Effector memory CD4-positive, alpha-beta T cell (primary cell): ENCODE results near the gene RASAL2.
"Not testable (repeated sequence)": the region's sequence is repeated elsewhere in the genome, so short reads cannot be mapped to it uniquely, and the experiment has no call there.

Experiments used
- DNase-seq, 3 donors: peaks; one replicate each; pipeline ENCODE4 v3.0.0-alpha.2; 2020
- H3K27ac ChIP-seq: 2 replicates; pipeline ENCODE4 v1.7.0; 2013; ENCODE audit warnings: mild to moderate bottlenecking, low read length, moderate library complexity; ENCODE audit not compliant: insufficient read depth, poor library complexity, severe bottlenecking
- H3K27me3 ChIP-seq: replicated peaks from 2 replicates; pipeline ENCODE4 v1.7.0; 2013; ENCODE audit warnings: mild to moderate bottlenecking, low read length; ENCODE audit not compliant: insufficient read depth, control insufficient read depth, poor library complexity, severe bottlenecking
- H3K36me3 ChIP-seq: 2 replicates; pipeline ENCODE4 v1.7.0; 2013; ENCODE audit warnings: mild to moderate bottlenecking, low read length, moderate library complexity; ENCODE audit not compliant: control insufficient read depth, insufficient read depth
- H3K4me1 ChIP-seq: 2 replicates; pipeline ENCODE4 v1.7.0; 2013; ENCODE audit warnings: low read length, mild to moderate bottlenecking; ENCODE audit not compliant: control insufficient read depth, insufficient read depth, poor library complexity, severe bottlenecking
- H3K4me3 ChIP-seq: 2 replicates; pipeline ENCODE4 v1.7.0; 2013; ENCODE audit warnings: low read length, low read depth, mild to moderate bottlenecking; ENCODE audit not compliant: insufficient read depth, poor library complexity, severe bottlenecking
- H3K9me3 ChIP-seq: 2 replicates; pipeline ENCODE4 v1.7.0; 2013; ENCODE audit warnings: mild to moderate bottlenecking, low read length, moderate library complexity; ENCODE audit not compliant: control insufficient read depth

The RASAL2 gene

DNA sequence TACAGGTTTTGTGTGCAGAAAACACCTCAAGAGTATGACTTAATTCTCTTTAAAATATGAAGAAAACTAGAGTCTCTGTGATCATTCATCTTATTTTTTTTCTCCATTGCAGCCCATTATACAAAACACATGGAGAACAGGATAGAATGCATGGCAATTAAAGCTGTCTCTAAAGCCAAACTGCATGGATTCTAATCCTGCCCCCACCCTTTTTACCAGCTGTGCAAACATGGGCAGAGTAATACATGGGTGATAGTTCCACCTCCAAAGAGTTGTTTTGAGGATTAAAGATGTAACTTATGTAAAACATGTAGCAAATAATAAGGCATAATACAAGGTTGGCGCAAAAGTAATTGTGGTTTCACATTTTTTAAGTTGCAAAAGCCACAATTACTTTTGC lies 288.5 kb downstream of the RASAL2 start:
- Histone ChIP-seq H3K27me3 (no peaks in the 10 kb centered on the region), H3K4me1 (no peaks in the 10 kb centered on the region), H3K27ac (no peak overlapping the region), H3K4me3 (no peak overlapping the region), H3K36me3 (no peaks in the 10 kb centered on the region), H3K9me3 (no peaks in the 10 kb centered on the region)
- DNase-seq: no peak

DNA sequence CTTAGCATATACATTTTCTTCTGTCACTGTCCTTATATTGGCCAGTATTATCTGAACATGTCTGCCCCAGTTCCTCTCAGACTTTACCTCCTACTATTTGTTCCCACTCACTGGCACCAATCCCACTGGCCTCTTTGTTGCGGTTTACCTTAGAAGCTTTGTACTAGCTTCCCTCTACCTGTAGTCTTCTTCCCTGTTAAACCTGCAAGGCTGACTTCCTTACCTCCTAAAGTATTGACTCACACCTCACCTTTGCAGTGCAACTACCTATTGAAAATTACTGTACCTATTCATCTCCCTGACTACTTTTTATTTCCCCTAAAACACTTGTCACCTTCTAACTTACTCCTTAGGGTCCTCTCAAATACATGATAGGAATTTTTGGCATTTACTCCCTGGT lies 291.8 kb downstream of the RASAL2 start:
- H3K4me1 ChIP-seq: no peaks in the 10 kb centered on the region
- no peak overlapping the region for H3K4me3 ChIP-seq
- H3K27me3 ChIP-seq: no peaks in the 10 kb centered on the region
- H3K27ac ChIP-seq: no peak overlapping the region
- H3K36me3 ChIP-seq: no peaks in the 10 kb centered on the region
- no peak for DNase-seq
- no peaks in the 10 kb centered on the region for H3K9me3 ChIP-seq

GRCh38 chr1:178388418-178389145 lies 294.7 kb downstream of the RASAL2 start:
- Histone ChIP-seq H3K9me3 (no peaks in the 10 kb centered on the region), H3K4me1 (no peaks in the 10 kb centered on the region), H3K27ac (no peak overlapping the region), H3K4me3 (no peak overlapping the region), H3K27me3 (no peaks in the 10 kb centered on the region), H3K36me3 (no peaks in the 10 kb centered on the region)
- no peak for DNase-seq

DNA sequence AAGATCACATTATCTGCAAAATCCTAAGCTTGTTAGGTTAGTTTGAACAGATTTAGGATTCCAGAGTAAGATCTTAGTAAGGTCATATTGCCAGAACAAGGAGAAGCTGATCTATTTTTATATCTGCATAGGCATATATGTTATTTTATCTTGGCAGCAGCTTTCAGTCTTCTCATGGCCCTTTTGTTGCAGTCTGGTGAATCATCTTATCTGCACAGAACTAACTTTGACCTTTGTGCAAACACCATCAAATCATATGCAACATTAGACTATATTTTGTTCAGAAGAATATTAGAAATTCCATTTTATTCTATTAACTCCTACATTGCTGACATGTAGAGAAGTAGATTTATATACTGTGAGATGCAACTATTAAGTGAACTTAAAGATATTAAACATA lies 295.5 kb downstream of the RASAL2 start:
- Histone ChIP-seq H3K9me3 (no peaks in the 10 kb centered on the region), H3K36me3 (no peaks in the 10 kb centered on the region), H3K4me1 (no peaks in the 10 kb centered on the region), H3K4me3 (no peak overlapping the region), H3K27ac (no peak overlapping the region), H3K27me3 (no peaks in the 10 kb centered on the region)
- DNase-seq: no peak

- not testable (repeated sequence) for H3K4me1 ChIP-seq, H3K4me3 ChIP-seq, DNase-seq, H3K9me3 ChIP-seq, H3K36me3 ChIP-seq, H3K27me3 ChIP-seq, H3K27ac ChIP-seq
Observed at GRCh38 chr1:178390280-178390679, 296.4 kb downstream of the RASAL2 start.

DNA sequence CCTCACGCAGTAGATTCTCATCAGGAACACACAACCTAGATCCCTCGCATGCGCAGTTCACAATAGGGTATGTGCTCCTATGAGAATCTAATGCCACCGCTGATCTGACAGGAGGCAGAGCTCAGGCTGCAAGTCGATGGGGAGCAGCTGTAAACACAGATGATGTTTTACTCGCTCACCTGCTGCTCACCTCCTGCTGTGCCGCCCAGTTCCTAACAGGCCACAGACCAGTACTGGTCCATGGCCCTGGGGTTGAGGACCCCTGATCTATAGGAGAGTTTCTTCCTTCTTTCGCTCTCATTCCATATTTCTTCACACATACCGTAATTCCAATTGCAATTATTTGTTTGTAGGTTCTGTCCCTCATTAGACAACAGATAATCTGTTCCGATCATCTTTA lies 299.5 kb downstream of the RASAL2 start:
- H3K4me3 ChIP-seq: no peak overlapping the region
- no peaks in the 10 kb centered on the region for H3K9me3 ChIP-seq

GRCh38 chr1:178396789-178397188 lies 302.9 kb downstream of the RASAL2 start:
- H3K4me3 ChIP-seq: no peak overlapping the region
- H3K4me1 ChIP-seq: no peaks in the 10 kb centered on the region
- DNase-seq: no peak
- no peaks in the 10 kb centered on the region for H3K27me3 ChIP-seq
- no peak overlapping the region for H3K27ac ChIP-seq
- H3K36me3 ChIP-seq: no peaks in the 10 kb centered on the region
- H3K9me3 ChIP-seq: no peaks in the 10 kb centered on the region

More for the DNA sequence above, 299.5 kb downstream of the RASAL2 start:
- Histone ChIP-seq H3K4me1 (no peaks in the 10 kb centered on the region), H3K36me3 (no peaks in the 10 kb centered on the region), H3K27me3 (no peaks in the 10 kb centered on the region), H3K27ac (no peak overlapping the region)
- DNase-seq: no peak

- no peaks in the 10 kb centered on the region for H3K27me3 ChIP-seq
- no peak overlapping the region for H3K4me3 ChIP-seq
- H3K4me1 ChIP-seq: no peaks in the 10 kb centered on the region
- no peak overlapping the region for H3K27ac ChIP-seq
- no peak for DNase-seq
- no peaks in the 10 kb centered on the region for H3K36me3 ChIP-seq
- no peaks in the 10 kb centered on the region for H3K9me3 ChIP-seq
Observed at GRCh38 chr1:178397678-178398077, 303.8 kb downstream of the RASAL2 start.

- Histone ChIP-seq H3K27me3 (no peaks in the 10 kb centered on the region), H3K4me3 (no peak overlapping the region), H3K27ac (no peak overlapping the region), H3K4me1 (no peaks in the 10 kb centered on the region), H3K36me3 (no peaks in the 10 kb centered on the region), H3K9me3 (no peaks in the 10 kb centered on the region)
- no peak for DNase-seq
Observed at GRCh38 chr1:178399177-178399728, 305.3 kb downstream of the RASAL2 start.

DNA sequence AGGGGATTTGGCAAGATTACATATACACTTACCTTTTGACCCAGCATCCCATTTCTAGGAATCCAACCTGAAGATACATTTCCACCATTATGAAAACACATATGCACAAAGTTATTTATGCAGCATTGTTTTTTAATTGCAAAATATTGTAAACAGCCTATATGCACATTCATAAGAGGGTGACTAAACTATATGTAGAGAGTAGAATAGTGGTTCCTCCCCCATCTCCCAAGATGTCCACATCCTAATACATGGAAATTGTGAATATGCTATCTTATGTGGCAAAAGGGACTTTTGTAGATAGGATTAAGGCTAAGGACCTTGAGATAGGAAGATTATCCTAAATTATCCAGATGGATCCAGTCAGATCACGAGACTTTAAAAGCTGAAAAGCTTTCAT lies 311.2 kb downstream of the RASAL2 start:
- H3K27ac ChIP-seq: no peak overlapping the region
- H3K27me3 ChIP-seq: no peaks in the 10 kb centered on the region
- no peaks in the 10 kb centered on the region for H3K4me1 ChIP-seq
- H3K4me3 ChIP-seq: no peak overlapping the region
- DNase-seq: no peak
- no peaks in the 10 kb centered on the region for H3K36me3 ChIP-seq
- H3K9me3 ChIP-seq: no peaks in the 10 kb centered on the region
